H9 (cell line): ENCODE measurements around the gene HCAR1. TPM values are rescaled to one million over a fixed set of nuclear protein-coding genes. Genes with fewer than 3 reads are reported as not detected.

ENCODE experiments used
- DNase-seq: peaks from one replicate; pipeline ENCODE4 v3.0.0-alpha.2; 2017
- H2AFZ ChIP-seq: one replicate; pipeline ENCODE4 v1.6.1; 2013; ENCODE audit warnings: mild to moderate bottlenecking, low read length, control low read depth, moderate library complexity
- H2AK5ac ChIP-seq: 2 replicates; pipeline ENCODE4 v1.6.1; 2013; ENCODE audit warnings: low read length, control low read depth, mixed read lengths; ENCODE audit not compliant: insufficient read length
- H2BK120ac ChIP-seq: one replicate; pipeline ENCODE4 v1.6.1; 2013; ENCODE audit warnings: low read depth, mild to moderate bottlenecking, low read length, control low read depth, inconsistent platforms; ENCODE audit not compliant: poor library complexity, severe bottlenecking
- H2BK12ac ChIP-seq: 2 replicates; pipeline ENCODE4 v1.6.1; 2013; ENCODE audit warnings: low read length, control low read depth, mixed read lengths, low read depth; ENCODE audit not compliant: insufficient read length
- H2BK15ac ChIP-seq: 2 replicates; pipeline ENCODE4 v1.6.1; 2013; ENCODE audit warnings: low read depth, low read length, control low read depth
- H2BK20ac ChIP-seq: one replicate; pipeline ENCODE4 v1.6.1; 2013; ENCODE audit warnings: low read depth, mild to moderate bottlenecking, low read length, control low read depth, inconsistent platforms; ENCODE audit not compliant: poor library complexity, severe bottlenecking
- H2BK5ac ChIP-seq: 2 replicates; pipeline ENCODE4 v1.6.1; 2013; ENCODE audit warnings: low read length, control low read depth, mixed read lengths; ENCODE audit not compliant: insufficient read length
- H3K14ac ChIP-seq: 2 replicates; pipeline ENCODE4 v1.6.1; 2013; ENCODE audit warnings: low read length, control low read depth; ENCODE audit not compliant: insufficient read depth
- H3K18ac ChIP-seq: 2 replicates; pipeline ENCODE4 v1.6.1; 2013; ENCODE audit warnings: low read depth, mild to moderate bottlenecking, mixed read lengths, low read length, control low read depth; ENCODE audit not compliant: insufficient read length
- H3K23ac ChIP-seq: 2 replicates; pipeline ENCODE4 v1.6.1; 2013; ENCODE audit warnings: low read length, control low read depth, mixed read lengths, low read depth; ENCODE audit not compliant: insufficient read length
- H3K23me2 ChIP-seq: 2 replicates; pipeline ENCODE4 v1.6.1; 2013; ENCODE audit warnings: low read depth, mild to moderate bottlenecking, mixed read lengths, low read length, control low read depth; ENCODE audit not compliant: insufficient read length, poor library complexity, severe bottlenecking
- H3K27ac ChIP-seq: 2 replicates; pipeline ENCODE4 v1.5.1; 2013; ENCODE audit warnings: low read length, control low read depth, mixed read lengths, low read depth; ENCODE audit not compliant: insufficient read length
- H3K27me3 ChIP-seq: 2 replicates; pipeline ENCODE4 v1.6.1; 2013; ENCODE audit warnings: low read length, control low read depth, inconsistent platforms; ENCODE audit not compliant: insufficient read depth
- H3K4ac ChIP-seq: 2 replicates; pipeline ENCODE4 v1.6.1; 2013; ENCODE audit warnings: low read depth, mild to moderate bottlenecking, control low read depth, inconsistent platforms, low read length, moderate library complexity
- H3K4me1 ChIP-seq: 2 replicates; pipeline ENCODE4 v1.6.1; 2013; ENCODE audit warnings: low read length, control low read depth, inconsistent platforms; ENCODE audit not compliant: insufficient read depth
- H3K4me2 ChIP-seq: 2 replicates; pipeline ENCODE4 v1.6.1; 2013; ENCODE audit warnings: low read length, control low read depth, mixed read lengths; ENCODE audit not compliant: insufficient read length, insufficient read depth
- H3K56ac ChIP-seq: 2 replicates; pipeline ENCODE4 v1.6.1; 2013; ENCODE audit warnings: low read depth, mild to moderate bottlenecking, mixed read lengths, low read length, control low read depth; ENCODE audit not compliant: insufficient read length
- H3K79me1 ChIP-seq: 2 replicates; pipeline ENCODE4 v1.6.1; 2013; ENCODE audit warnings: low read depth, mild to moderate bottlenecking, moderate library complexity, low read length, control low read depth, inconsistent platforms; ENCODE audit not compliant: insufficient read depth, poor library complexity, severe bottlenecking
- H3K79me2 ChIP-seq: 2 replicates; pipeline ENCODE4 v1.6.1; 2013; ENCODE audit warnings: low read length, control low read depth, inconsistent platforms; ENCODE audit not compliant: insufficient read depth
- H3K9ac ChIP-seq: 2 replicates; pipeline ENCODE4 v1.6.1; 2013; ENCODE audit warnings: low read length, control low read depth, mixed read lengths; ENCODE audit not compliant: insufficient read length; ENCODE audit errors: extremely low read depth
- H3K9me3 ChIP-seq: one replicate; pipeline ENCODE4 v1.6.1; 2013; ENCODE audit warnings: low read depth, low read length, inconsistent platforms; ENCODE audit not compliant: control insufficient read depth
- H3T11ph ChIP-seq: one replicate; pipeline ENCODE4 v1.6.1; 2013; ENCODE audit warnings: mild to moderate bottlenecking, low read length, control low read depth, inconsistent platforms
- H4K20me1 ChIP-seq: one replicate; pipeline ENCODE4 v1.6.1; 2013; ENCODE audit not compliant: control insufficient read depth, insufficient read length, insufficient read depth
- H4K5ac ChIP-seq: 2 replicates; pipeline ENCODE4 v1.6.1; 2013; ENCODE audit warnings: low read depth, mild to moderate bottlenecking, mixed read lengths, low read length, control low read depth; ENCODE audit not compliant: insufficient read length
- H4K8ac ChIP-seq: replicated peaks from 2 replicates; pipeline ENCODE4 v1.6.1; 2013; ENCODE audit warnings: low read length, control low read depth, mixed read lengths, low read depth; ENCODE audit not compliant: insufficient read length
- H4K91ac ChIP-seq: 2 replicates; pipeline ENCODE4 v1.6.1; 2013; ENCODE audit warnings: low read depth, mild to moderate bottlenecking, moderate library complexity, mixed read lengths, low read length, control low read depth; ENCODE audit not compliant: insufficient read length
- H3K27ac Mint-ChIP-seq, 3 experiments: 2 replicates in 2 of 3; 3 replicates in 1 of 3; pipeline ENCODE4 v1.8.0; 2020 to 2021; ENCODE audit warnings: mixed read lengths in 3 of 3, mild to moderate bottlenecking in 1 of 3, moderate library complexity in 1 of 3
- H3K27me3 Mint-ChIP-seq: 2 replicates; pipeline ENCODE4 v1.8.0; 2021; ENCODE audit warnings: low read depth, mild to moderate bottlenecking, moderate library complexity, mixed read lengths
- H3K36me3 Mint-ChIP-seq, 3 experiments: 2 replicates in 2 of 3; 3 replicates in 1 of 3; pipeline ENCODE4 v1.8.0; 2020 to 2021; ENCODE audit warnings: low read depth in 3 of 3, mixed read lengths in 3 of 3; ENCODE audit not compliant: insufficient read depth in 1 of 3
- H3K4me1 Mint-ChIP-seq, 2 experiments: 2 replicates each; pipeline ENCODE4 v1.8.0; 2020; ENCODE audit warnings: mixed read lengths in 2 of 2
- H3K4me3 Mint-ChIP-seq, 2 experiments: 2 replicates in 1 of 2; 3 replicates in 1 of 2; pipeline ENCODE4 v1.8.0; 2020 to 2021; ENCODE audit warnings: mild to moderate bottlenecking in 2 of 2, mixed read lengths in 2 of 2, moderate library complexity in 1 of 2
- H3K9me3 Mint-ChIP-seq, 2 experiments: 2 replicates in 1 of 2; 3 replicates in 1 of 2; pipeline ENCODE4 v1.8.0; 2020; ENCODE audit warnings: mild to moderate bottlenecking in 2 of 2, mixed read lengths in 2 of 2, moderate library complexity in 1 of 2
- CTCF ChIP-seq: fragments of 200-600 bp; sonication (generic); conservative IDR thresholded peaks from 3 replicates; pipeline ENCODE4 v1.8.0; 2021; ENCODE audit warnings: antibody characterized with exemption, mild to moderate bottlenecking
- WGBS: extraction: QIAGEN DNeasy Blood & Tissue Kit; methylation state at CpG from one replicate; pipeline ENCODE4 v1.1.7; 2013; ENCODE audit warnings: missing lambda C conversion rate, low lambda C conversion rate, mixed read lengths; ENCODE audit not compliant: insufficient read length; ENCODE audit errors: extremely low coverage; 5-methylcytosine and 5-hydroxymethylcytosine counted together
- total RNA-seq: library from RNA; stranded (reverse); gene quantifications from 2 replicates; pipeline ENCODE4 v1.2.1, GENCODE V29; 2021

The HCAR1 gene
- total RNA-seq, 1 experiment from 2014 or later, result 0.07 TPM

DNA sequence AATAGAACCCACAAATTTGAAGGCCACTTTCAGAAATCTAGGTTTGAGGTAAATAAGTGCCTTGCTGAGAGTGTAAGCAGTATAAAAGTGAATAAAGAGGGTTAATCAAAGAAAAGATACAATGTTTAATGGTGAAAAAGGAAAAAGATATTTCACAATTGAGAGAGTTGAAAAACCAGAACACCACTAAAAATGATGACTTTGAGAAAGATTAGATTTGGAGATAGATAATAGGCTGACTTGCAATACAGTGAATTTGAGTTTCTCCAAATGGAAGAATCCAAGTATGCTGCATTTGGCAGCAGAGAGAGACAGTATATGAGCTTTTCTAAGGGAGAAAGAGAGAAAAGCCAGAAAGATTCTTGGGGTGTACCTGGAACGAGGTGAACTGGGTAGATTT is 24.1 kb upstream of the HCAR1 start:
- Histone ChIP-seq H3K14ac (no peak overlapping the region), H3K79me2 (peaks cover 7% of the 10 kb centered on the region; the same call in 1 of the 2 replicates), H3K79me1 (peaks cover 4% of the 10 kb centered on the region), H3K4me1 (no peaks in the 10 kb centered on the region), H4K91ac (no peak overlapping the region), H3K27me3 (no peaks in the 10 kb centered on the region), H3K18ac (no peak overlapping the region), H2BK20ac (no peak overlapping the region), H3K23me2 (peaks cover 5% of the 10 kb centered on the region), H3K4ac (no peak overlapping the region), H4K8ac (no peak overlapping the region), H2BK5ac (no peak overlapping the region), H3K56ac (no peak overlapping the region), H3K27ac (no peak overlapping the region), H3K9ac (no peak overlapping the region), H3K23ac (no peak overlapping the region), H4K20me1 (no peaks in the 10 kb centered on the region), H2AK5ac (no peak overlapping the region), H2BK120ac (no peak overlapping the region), H3T11ph (no peak overlapping the region), H2BK12ac (no peak overlapping the region), H4K5ac (no peak overlapping the region), H3K9me3 (no peaks in the 10 kb centered on the region), H3K4me2 (no peak overlapping the region), H2BK15ac (no peak overlapping the region), H2AFZ (no peak overlapping the region)
- H3K27me3 Mint-ChIP-seq, result no peaks in the 10 kb centered on the region
- H3K9me3 Mint-ChIP-seq, result no peaks in the 10 kb centered on the region; a peak in 1 of 5 replicates
- no peak for TF ChIP-seq CTCF
- peak overlapping the region in 1 of 2 experiments; percentile 9; a peak in 3 of 5 replicates for H3K4me3 Mint-ChIP-seq
- no CpG with 5 or more reads among the region's 1 CpG for WGBS
- peak overlapping the region in 2 of 3 experiments; percentile 38 to 41; a peak in 2 of 7 replicates for H3K27ac Mint-ChIP-seq
- no peak for DNase-seq
- peaks cover 36 to 71% (median 63%) of the 10 kb centered on the region in 3 experiments; a peak in 6 of 7 replicates for H3K36me3 Mint-ChIP-seq
- peaks cover 27 to 31% of the 10 kb centered on the region in 2 experiments for H3K4me1 Mint-ChIP-seq
